ENCODE results near the gene MAOB.

- TF ChIP-seq CTCF (tag by site-specific recombination; IDR thresholded peaks at IDR 0.05) = no peak
- TF ChIP-seq ZNF223 (tag by site-specific recombination; IDR thresholded peaks at IDR 0.05) = no peak
- no peak for TF ChIP-seq ZNF138 (tag by site-specific recombination; IDR thresholded peaks at IDR 0.05; ENCODE audit: borderline replicate concordance)
- TF ChIP-seq ZNF677 (tag by site-specific recombination; IDR thresholded peaks at IDR 0.05) = no peak
- no peak for TF ChIP-seq REST (tag by site-specific recombination; IDR thresholded peaks at IDR 0.05)
Measured at GRCh38 chrX:43741843-43742573, 140.2 kb downstream of the MAOB start.
